HCT116 (cell line): ENCODE results near the gene IQGAP2. TPM values are rescaled to one million over a fixed set of nuclear protein-coding genes. Genes with fewer than 3 reads are reported as not detected.

Source experiments
- ATAC-seq: fragments of 200-7000 bp; cut with Tn5 transposase; 2 replicates; pipeline ENCODE4 v1.9.1; 2020; ENCODE audit warnings: mild to moderate bottlenecking, moderate library complexity
- BruUV-seq: library from RNA; stranded (reverse); fragments of 400-500 nt; replicated peaks from 2 replicates; lab custom pipeline; 2021; lab: Mats Ljungman, UMichigan
- CTCF ChIA-PET: fragments of 300-600 bp; sonication (Branson Sonifier 250); formaldehyde crosslinking; loops from one replicate; lab custom pipeline; 2021; ENCODE audit warnings: antibody characterized with exemption; lab: Charles Lee
- POLR2A ChIA-PET: fragments of 300-600, 350-600 bp; sonication (Branson Sonifier 250); formaldehyde crosslinking; loops from one replicate; lab custom pipeline; 2021; ENCODE audit warnings: antibody characterized with exemption; lab: Charles Lee
- RAD21 ChIA-PET, 2 experiments: fragments of 300-600 bp; sonication (Branson Sonifier 250); formaldehyde crosslinking; loops; one replicate each; lab custom pipeline; 2023; ENCODE audit warnings: low total read pairs in 2 of 2; ENCODE audit not compliant: uncharacterized antibody in 2 of 2, unreplicated experiment in 2 of 2, low non-redundant PET in 1 of 2; lab: Charles Lee
- DNase-seq: peaks from one replicate; pipeline ENCODE4 v3.0.0-alpha.2; 2010; ENCODE audit warnings: low read depth, low spot score
- H2AFZ ChIP-seq: fragments of 200-600 bp; shearing (Covaris generic), sonication (generic); 2 replicates; pipeline ENCODE4 v1.6.1; 2017; ENCODE audit warnings: low read depth, mixed run types, mixed read lengths, antibody characterized with exemption, low read length; ENCODE audit not compliant: poor library complexity, severe bottlenecking
- H3K27ac ChIP-seq: 2 replicates; pipeline ENCODE4 v1.5.1; 2012; ENCODE audit warnings: low read depth, low read length
- H3K27me3 ChIP-seq: fragments of 200-600 bp; sonication (generic); 2 replicates; pipeline ENCODE4 v1.6.1; 2016; ENCODE audit warnings: mixed run types, low read length, mixed read lengths; ENCODE audit not compliant: insufficient read depth
- H3K36me3 ChIP-seq, 2 experiments: fragments of 200-500 bp in 1 of 2; fragments of 200-600 bp in 1 of 2; sonication (Bioruptor generic) in 1 of 2; sonication (generic) in 1 of 2; 2 replicates each; pipeline versions ENCODE4 v1.5.1 to v1.6.1; 2014 to 2016; ENCODE audit warnings: low read length in 2 of 2, inconsistent platforms in 1 of 2, mixed read lengths in 1 of 2, mixed run types in 1 of 2; ENCODE audit not compliant: insufficient read depth in 2 of 2, control insufficient read depth in 1 of 2
- H3K4me1 ChIP-seq, 2 experiments: fragments of 200-600 bp in 1 of 2; sonication (generic) in 1 of 2; 2 replicates each; pipeline versions ENCODE4 v1.5.1 to v1.6.1; 2012 to 2017; ENCODE audit warnings: low read length in 2 of 2, inconsistent platforms in 1 of 2, mild to moderate bottlenecking in 1 of 2, mixed read lengths in 1 of 2, mixed run types in 1 of 2, moderate library complexity in 1 of 2; ENCODE audit not compliant: insufficient read depth in 2 of 2, control insufficient read depth in 1 of 2
- H3K4me2 ChIP-seq: fragments of 200-600 bp; sonication (generic); 2 replicates; pipeline ENCODE4 v1.6.1; 2017; ENCODE audit warnings: mixed run types, low read length, mixed read lengths
- H3K4me3 ChIP-seq, 2 experiments: fragments of 200-600 bp in 1 of 2; sonication (generic) in 1 of 2; replicated peaks in 1 of 2; 2 replicates each; pipeline ENCODE4 v1.5.1; 2011 to 2016; ENCODE audit warnings: low read length in 2 of 2, control low read depth in 1 of 2, low read depth in 1 of 2, mild to moderate bottlenecking in 1 of 2, mixed read lengths in 1 of 2, mixed run types in 1 of 2
- H3K79me2 ChIP-seq: fragments of 200-600 bp; sonication (generic); 2 replicates; pipeline ENCODE4 v1.6.1; 2017; ENCODE audit warnings: mild to moderate bottlenecking, mixed run types, low read length, moderate library complexity, mixed read lengths; ENCODE audit not compliant: insufficient read depth
- H3K9ac ChIP-seq: fragments of 200-600 bp; sonication (generic); 2 replicates; pipeline ENCODE4 v1.6.1; 2016; ENCODE audit warnings: low read length, mixed read lengths
- H3K9me2 ChIP-seq: fragments of 200-600 bp; sonication (generic), shearing (Covaris generic); 2 replicates; pipeline ENCODE4 v1.6.1; 2017; ENCODE audit warnings: mixed run types, mild to moderate bottlenecking, moderate library complexity; ENCODE audit not compliant: insufficient read depth
- H3K9me3 ChIP-seq, 2 experiments: fragments of 200-500 bp in 1 of 2; fragments of 200-600 bp in 1 of 2; sonication (Bioruptor generic) in 1 of 2; sonication (generic) in 1 of 2; 2 replicates each; pipeline ENCODE4 v1.6.1; 2014 to 2017; ENCODE audit warnings: low read length in 2 of 2, mixed read lengths in 2 of 2, inconsistent platforms in 1 of 2, low read depth in 1 of 2, mild to moderate bottlenecking in 1 of 2, mixed run types in 1 of 2, moderate library complexity in 1 of 2; ENCODE audit not compliant: control insufficient read depth in 1 of 2, insufficient read depth in 1 of 2
- H4K20me1 ChIP-seq: fragments of 200-600 bp; sonication (generic), shearing (Covaris generic); 2 replicates; pipeline ENCODE4 v1.6.1; 2017; ENCODE audit warnings: mixed run types, mild to moderate bottlenecking, moderate library complexity; ENCODE audit not compliant: insufficient read depth
- ATF3 ChIP-seq: IDR thresholded peaks from 2 replicates; pipeline ENCODE4 v1.6.1; 2012
- CTCF ChIP-seq, 3 experiments: fragments of 200-600 bp in 1 of 3; sonication (generic) in 1 of 3; IDR thresholded peaks in 2 of 3; conservative IDR thresholded peaks in 1 of 3; 2 replicates each; pipeline ENCODE4 v1.5.1; 2012 to 2017; ENCODE audit warnings: low read depth in 2 of 3, low read length in 2 of 3, antibody characterized with exemption in 1 of 3, borderline replicate concordance in 1 of 3, control low read depth in 1 of 3, mild to moderate bottlenecking in 1 of 3, mixed read lengths in 1 of 3, mixed run types in 1 of 3, moderate library complexity in 1 of 3; ENCODE audit not compliant: insufficient read depth in 1 of 3
- EGR1 ChIP-seq: IDR thresholded peaks from 2 replicates; pipeline ENCODE4 v1.6.1; 2012; ENCODE audit warnings: low read depth
- ELF1 ChIP-seq: IDR thresholded peaks from 2 replicates; pipeline ENCODE4 v1.6.1; 2012; ENCODE audit warnings: low read depth, borderline replicate concordance
- EZH2phosphoT487 ChIP-seq: fragments of 200-600 bp; IDR thresholded peaks from 2 replicates; pipeline ENCODE4 v1.6.1; 2018; ENCODE audit warnings: antibody characterized with exemption, borderline replicate concordance
- FOSL1 ChIP-seq: IDR thresholded peaks from 2 replicates; pipeline ENCODE4 v1.6.1; 2012; ENCODE audit warnings: low read depth
- JUND ChIP-seq: IDR thresholded peaks from 2 replicates; pipeline ENCODE4 v1.6.1; 2012
- MAX ChIP-seq: IDR thresholded peaks from 2 replicates; pipeline ENCODE4 v1.6.1; 2012
- POLR2A ChIP-seq: IDR thresholded peaks from 2 replicates; pipeline ENCODE4 v1.7.0; 2011; ENCODE audit warnings: borderline replicate concordance; ENCODE audit not compliant: insufficient read depth, insufficient read length; ENCODE audit errors: extremely low read depth
- SIN3A ChIP-seq: IDR thresholded peaks from 2 replicates; pipeline ENCODE4 v1.6.1; 2012; ENCODE audit warnings: low read depth
- SP1 ChIP-seq: IDR thresholded peaks from 2 replicates; pipeline ENCODE4 v1.6.1; 2012; ENCODE audit warnings: low read depth
- TCF7L2 ChIP-seq: IDR thresholded peaks from 2 replicates; pipeline ENCODE4 v1.7.0; 2011; ENCODE audit warnings: borderline replicate concordance, inconsistent platforms; ENCODE audit not compliant: insufficient read depth, insufficient read length; ENCODE audit errors: extremely low read depth
- ZBTB33 ChIP-seq: IDR thresholded peaks from 2 replicates; pipeline ENCODE4 v1.6.1; 2011; ENCODE audit warnings: mild to moderate bottlenecking, low read length, moderate library complexity; ENCODE audit not compliant: insufficient replicate concordance; ENCODE audit errors: extremely low read depth
- ZNF274 ChIP-seq: fragments of 200-500 bp; sonication (Bioruptor generic); IDR thresholded peaks from 2 replicates; pipeline ENCODE4 v1.6.1; 2014; ENCODE audit warnings: mild to moderate bottlenecking, low read depth, low read length, inconsistent platforms
- intact Hi-C: fragments of 100-400 bp; cut with micrococcal nuclease; formaldehyde crosslinking; loops from 2 replicates; pipeline ENCODE4 v1.10.0; 2022
- total RNA-seq: library from RNA; stranded (reverse); gene quantifications from one replicate; pipeline ENCODE4 v1.2.1, GENCODE V29; 2021; ENCODE audit not compliant: unreplicated experiment

IQGAP2 gene
- total RNA-seq, 1 experiment from 2014 or later = 2.0 TPM

- no peak overlapping the region for H3K4me3 ChIP-seq
- no peaks in the 10 kb centered on the region for H3K79me2 ChIP-seq
- no peak overlapping the region for H3K4me2 ChIP-seq
- no peaks in the 10 kb centered on the region for H3K9me2 ChIP-seq
- no peaks in the 10 kb centered on the region for H3K36me3 ChIP-seq
- no peak overlapping the region for H3K27ac ChIP-seq
- no peaks in the 10 kb centered on the region for H3K4me1 ChIP-seq
- RAD21 ChIA-PET = no interaction called here
- no TSS peak for BruUV-seq
- POLR2A ChIA-PET = no interaction called here
- CTCF ChIA-PET = no interaction called here
- no peaks in the 10 kb centered on the region for H3K27me3 ChIP-seq
- H3K9me3 ChIP-seq = no peaks in the 10 kb centered on the region
- intact Hi-C loops = no loop called here
- DNase-seq (no peak), ATAC-seq (no peak)
- TF ChIP-seq ZBTB33 (no peak), ELF1 (no peak), MAX (no peak), ZNF274 (no peak), CTCF (IDR thresholded peaks at IDR 0.05 in 2 of 3, conservative IDR thresholded peaks at IDR 0.05 in 1 of 3; ENCODE audit: borderline replicate concordance in 1 of 3, insufficient read depth in 1 of 3, low read depth in 2 of 3, low read length in 2 of 3) (no peak), EGR1 (no peak), TCF7L2 (no peak), ATF3 (no peak), SP1 (no peak), JUND (no peak), POLR2A (no peak), SIN3A (no peak), FOSL1 (no peak), EZH2phosphoT487 (no peak)
- H2AFZ ChIP-seq = no peak overlapping the region
- H4K20me1 ChIP-seq = no peaks in the 10 kb centered on the region
- no peak overlapping the region for H3K9ac ChIP-seq
Measured at GRCh38 chr5:76441101-76441500, 38.0 kb downstream of the IQGAP2 start.
